Neural cell (in vitro differentiated cells): ENCODE data around the gene TYRO3.

Source experiments
- CTCF ChIP-seq: fragments of 450-650 bp; IDR thresholded peaks from 2 replicates; pipeline ENCODE4 v1.5.1; 2014; ENCODE audit warnings: antibody characterized with exemption, mild to moderate bottlenecking, moderate library complexity; ENCODE audit not compliant: poor library complexity, severe bottlenecking
- POLR2AphosphoS5 ChIP-seq: IDR thresholded peaks from 2 replicates; pipeline ENCODE4 v1.6.1; 2012
- RAD21 ChIP-seq: fragments of 450-650 bp; conservative IDR thresholded peaks from 2 replicates; pipeline ENCODE4 v1.6.1; 2014; ENCODE audit warnings: antibody characterized with exemption, mild to moderate bottlenecking, moderate library complexity

GRCh38 chr15:41544650-41545015 lies 14.4 kb upstream of the TYRO3 start:
- TF ChIP-seq POLR2AphosphoS5 (no peak), CTCF (no peak), RAD21 (no peak)
